HepG2 (cell line): ENCODE data around the gene TOP1. TPM values are rescaled to one million over a fixed set of nuclear protein-coding genes. Genes with fewer than 3 reads are reported as not detected.

Source experiments
- CHCHD3 ChIP-seq: sonication (generic); formaldehyde crosslinking; IDR thresholded peaks from 2 replicates; pipeline ENCODE4 v1.8.0; 2022; ENCODE audit warnings: mild to moderate bottlenecking, missing genetic modification reagents, moderate library complexity
- FLYWCH1 ChIP-seq: sonication (generic); formaldehyde crosslinking; IDR thresholded peaks from 2 replicates; pipeline ENCODE4 v1.8.1; 2023; ENCODE audit warnings: mild to moderate bottlenecking, missing genetic modification reagents
- IRX3 ChIP-seq: sonication (generic); formaldehyde crosslinking; IDR thresholded peaks from 2 replicates; pipeline ENCODE4 v1.8.1; 2023; ENCODE audit warnings: mild to moderate bottlenecking, low read depth, missing genetic modification reagents, borderline replicate concordance
- NR3C1 ChIP-seq: sonication (generic); formaldehyde crosslinking; IDR thresholded peaks from 2 replicates; pipeline ENCODE4 v1.4.0; 2020; ENCODE audit warnings: missing genetic modification reagents
- POLR2AphosphoS5 ChIP-seq: IDR thresholded peaks from 2 replicates; pipeline ENCODE4 v1.6.1; 2012; ENCODE audit warnings: low read depth, low read length
- PRPF4 ChIP-seq: fragments of 200-400 bp; formaldehyde crosslinking; IDR thresholded peaks from 2 replicates; pipeline ENCODE4 v1.6.1; 2016; ENCODE audit warnings: low read length, low read depth; ENCODE audit not compliant: poor library complexity, severe bottlenecking
- THYN1 ChIP-seq: sonication (generic); formaldehyde crosslinking; IDR thresholded peaks from 2 replicates; pipeline ENCODE4 v1.8.1; 2023; ENCODE audit warnings: low read depth, mild to moderate bottlenecking, moderate library complexity, missing genetic modification reagents, borderline replicate concordance
- ZNF580 ChIP-seq: IDR thresholded peaks from 2 replicates; pipeline ENCODE4 v1.6.1; 2016; ENCODE audit warnings: low read depth, borderline replicate concordance
- ZSCAN25 ChIP-seq: sonication (generic); formaldehyde crosslinking; IDR thresholded peaks from 2 replicates; pipeline ENCODE4 v1.8.0; 2022; ENCODE audit warnings: mild to moderate bottlenecking, missing genetic modification reagents
- ZSCAN29 ChIP-seq: sonication (generic); formaldehyde crosslinking; conservative IDR thresholded peaks from 2 replicates; pipeline ENCODE4 v1.4.0; 2020; ENCODE audit warnings: mild to moderate bottlenecking, missing genetic modification reagents
- polyA plus RNA-seq, 8 experiments: library from polyadenylated mRNA; depleted of rRNA in 3 of 8; stranded (reverse) in 7 of 8; unstranded in 1 of 8; fragments of >200 nt; fragmentation: Illumina TruSeq in 4 of 8; extraction: Trizol in 4 of 8; gene quantifications; 2 replicates each; pipeline versions ENCODE4 v1.2.1 to v1.2.3, GENCODE V29; 2011 to 2016; ENCODE audit warnings: low read depth in 4 of 8, missing spikeins in 1 of 8, mixed read lengths in 1 of 8; ENCODE audit not compliant: insufficient read depth in 1 of 8
- total RNA-seq, 5 experiments: library from RNA; depleted of rRNA; stranded (reverse); fragments of >200 nt; fragmentation: Illumina TruSeq; extraction: Trizol; gene quantifications; 2 replicates each; pipeline ENCODE4 v1.2.3, GENCODE V29; 2016; ENCODE audit warnings: low read depth in 1 of 5
- TF ChIP-seq, protein P1 (sequence below): sonication (generic); formaldehyde crosslinking; IDR thresholded peaks from 2 replicates; pipeline ENCODE4 v1.8.0; 2022; ENCODE audit warnings: low read depth, missing genetic modification reagents
- TF ChIP-seq, protein P2 (sequence below), 2 experiments: IDR thresholded peaks; 2 replicates each; pipeline ENCODE4 v1.6.1; 2011 to 2012; ENCODE audit warnings: low read length in 2 of 2, borderline replicate concordance in 1 of 2, low read depth in 1 of 2, mild to moderate bottlenecking in 1 of 2, moderate library complexity in 1 of 2
- TF ChIP-seq, protein P3 (sequence below): sonication (generic); formaldehyde crosslinking; IDR thresholded peaks from 2 replicates; pipeline ENCODE4 v1.8.0; 2022; ENCODE audit warnings: missing genetic modification reagents, low read depth, mild to moderate bottlenecking, borderline replicate concordance

TOP1 gene
- total and polyA plus RNA-seq, 2 of the 13 experiments (the other 11 are each of a cell fraction or from before 2014, with no cell fraction given) = 10.2 to 19.4 TPM

- TF ChIP-seq, protein P1, sequence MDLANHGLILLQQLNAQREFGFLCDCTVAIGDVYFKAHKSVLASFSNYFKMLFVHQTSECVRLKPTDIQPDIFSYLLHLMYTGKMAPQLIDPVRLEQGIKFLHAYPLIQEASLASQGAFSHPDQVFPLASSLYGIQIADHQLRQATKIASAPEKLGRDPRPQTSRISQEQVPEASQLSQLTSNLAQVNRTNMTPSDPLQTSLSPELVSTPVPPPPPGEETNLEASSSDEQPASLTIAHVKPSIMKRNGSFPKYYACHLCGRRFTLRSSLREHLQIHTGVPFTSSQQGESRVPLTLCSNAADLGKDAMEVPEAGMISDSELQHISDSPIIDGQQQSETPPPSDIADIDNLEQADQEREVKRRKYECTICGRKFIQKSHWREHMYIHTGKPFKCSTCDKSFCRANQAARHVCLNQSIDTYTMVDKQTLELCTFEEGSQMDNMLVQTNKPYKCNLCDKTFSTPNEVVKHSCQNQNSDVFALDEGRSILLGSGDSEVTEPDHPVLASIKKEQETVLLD = no peak
- no peak for TF ChIP-seq CHCHD3 (CRISPR knock-in tag)
- TF ChIP-seq ZNF580 (CRISPR knock-in tag) = no peak
- TF ChIP-seq THYN1 (CRISPR knock-in tag) = no peak
- no peak for TF ChIP-seq PRPF4
- no peak for TF ChIP-seq ZSCAN29 (CRISPR knock-in tag)
- no peak for TF ChIP-seq FLYWCH1 (CRISPR knock-in tag)
- no peak for TF ChIP-seq ZSCAN25 (CRISPR knock-in tag)
- TF ChIP-seq POLR2AphosphoS5 = no peak
- TF ChIP-seq IRX3 = no peak
- TF ChIP-seq, protein P2, sequence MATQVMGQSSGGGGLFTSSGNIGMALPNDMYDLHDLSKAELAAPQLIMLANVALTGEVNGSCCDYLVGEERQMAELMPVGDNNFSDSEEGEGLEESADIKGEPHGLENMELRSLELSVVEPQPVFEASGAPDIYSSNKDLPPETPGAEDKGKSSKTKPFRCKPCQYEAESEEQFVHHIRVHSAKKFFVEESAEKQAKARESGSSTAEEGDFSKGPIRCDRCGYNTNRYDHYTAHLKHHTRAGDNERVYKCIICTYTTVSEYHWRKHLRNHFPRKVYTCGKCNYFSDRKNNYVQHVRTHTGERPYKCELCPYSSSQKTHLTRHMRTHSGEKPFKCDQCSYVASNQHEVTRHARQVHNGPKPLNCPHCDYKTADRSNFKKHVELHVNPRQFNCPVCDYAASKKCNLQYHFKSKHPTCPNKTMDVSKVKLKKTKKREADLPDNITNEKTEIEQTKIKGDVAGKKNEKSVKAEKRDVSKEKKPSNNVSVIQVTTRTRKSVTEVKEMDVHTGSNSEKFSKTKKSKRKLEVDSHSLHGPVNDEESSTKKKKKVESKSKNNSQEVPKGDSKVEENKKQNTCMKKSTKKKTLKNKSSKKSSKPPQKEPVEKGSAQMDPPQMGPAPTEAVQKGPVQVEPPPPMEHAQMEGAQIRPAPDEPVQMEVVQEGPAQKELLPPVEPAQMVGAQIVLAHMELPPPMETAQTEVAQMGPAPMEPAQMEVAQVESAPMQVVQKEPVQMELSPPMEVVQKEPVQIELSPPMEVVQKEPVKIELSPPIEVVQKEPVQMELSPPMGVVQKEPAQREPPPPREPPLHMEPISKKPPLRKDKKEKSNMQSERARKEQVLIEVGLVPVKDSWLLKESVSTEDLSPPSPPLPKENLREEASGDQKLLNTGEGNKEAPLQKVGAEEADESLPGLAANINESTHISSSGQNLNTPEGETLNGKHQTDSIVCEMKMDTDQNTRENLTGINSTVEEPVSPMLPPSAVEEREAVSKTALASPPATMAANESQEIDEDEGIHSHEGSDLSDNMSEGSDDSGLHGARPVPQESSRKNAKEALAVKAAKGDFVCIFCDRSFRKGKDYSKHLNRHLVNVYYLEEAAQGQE (IDR thresholded peaks at IDR 0.05; ENCODE audit: borderline replicate concordance in 1 of 2, low read depth in 1 of 2, low read length in 2 of 2) = no peak
- TF ChIP-seq, protein P3, sequence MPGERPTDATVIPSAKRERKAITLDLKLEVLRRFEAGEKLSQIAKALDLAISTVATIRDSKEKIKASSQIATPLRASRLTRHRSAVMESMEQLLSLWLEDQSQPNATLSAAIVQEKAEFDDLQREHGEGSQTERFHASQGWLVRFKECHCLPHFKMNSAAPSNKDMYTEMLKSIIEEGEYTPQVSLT = no peak
- TF ChIP-seq NR3C1 (CRISPR knock-in tag) = no peak
- TF ChIP-seq, all 625 proteins: peak for 0
These were observed 48.2 kb downstream of the TOP1 start (continued) for GRCh38 chr20:41076776-41077175.
